ENCODE measurements around the gene GLRA1. TPM values are rescaled to one million over a fixed set of nuclear protein-coding genes. Genes with fewer than 3 reads are reported as not detected.
"Not testable (repeated sequence)": the region's sequence is repeated elsewhere in the genome, so short reads cannot be mapped to it uniquely, and the experiment has no call there.

GLRA1 gene
- total RNA-seq, 1 donor from 2014 or later: 0.39 TPM

GRCh38 chr5:151896031-151896691 is 28.5 kb downstream of the GLRA1 start:
- Mint-ChIP-seq H3K27me3 (peaks cover 4% of the 10 kb centered on the region), H3K27ac (peak overlapping the region; percentile 48), H3K9me3 (no peaks in the 10 kb centered on the region), H3K4me3 (peak overlapping the region; percentile 1), H3K4me1 (ENCODE audit: unreplicated experiment) (peaks cover 11% of the 10 kb centered on the region), H3K36me3 (no peaks in the 10 kb centered on the region)
- DNase-seq (ENCODE audit: extremely low spot score, unreplicated experiment): no peak
- TF ChIP-seq, protein P1, sequence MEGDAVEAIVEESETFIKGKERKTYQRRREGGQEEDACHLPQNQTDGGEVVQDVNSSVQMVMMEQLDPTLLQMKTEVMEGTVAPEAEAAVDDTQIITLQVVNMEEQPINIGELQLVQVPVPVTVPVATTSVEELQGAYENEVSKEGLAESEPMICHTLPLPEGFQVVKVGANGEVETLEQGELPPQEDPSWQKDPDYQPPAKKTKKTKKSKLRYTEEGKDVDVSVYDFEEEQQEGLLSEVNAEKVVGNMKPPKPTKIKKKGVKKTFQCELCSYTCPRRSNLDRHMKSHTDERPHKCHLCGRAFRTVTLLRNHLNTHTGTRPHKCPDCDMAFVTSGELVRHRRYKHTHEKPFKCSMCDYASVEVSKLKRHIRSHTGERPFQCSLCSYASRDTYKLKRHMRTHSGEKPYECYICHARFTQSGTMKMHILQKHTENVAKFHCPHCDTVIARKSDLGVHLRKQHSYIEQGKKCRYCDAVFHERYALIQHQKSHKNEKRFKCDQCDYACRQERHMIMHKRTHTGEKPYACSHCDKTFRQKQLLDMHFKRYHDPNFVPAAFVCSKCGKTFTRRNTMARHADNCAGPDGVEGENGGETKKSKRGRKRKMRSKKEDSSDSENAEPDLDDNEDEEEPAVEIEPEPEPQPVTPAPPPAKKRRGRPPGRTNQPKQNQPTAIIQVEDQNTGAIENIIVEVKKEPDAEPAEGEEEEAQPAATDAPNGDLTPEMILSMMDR (conservative IDR thresholded peaks at IDR 0.05): no peak

DNA sequence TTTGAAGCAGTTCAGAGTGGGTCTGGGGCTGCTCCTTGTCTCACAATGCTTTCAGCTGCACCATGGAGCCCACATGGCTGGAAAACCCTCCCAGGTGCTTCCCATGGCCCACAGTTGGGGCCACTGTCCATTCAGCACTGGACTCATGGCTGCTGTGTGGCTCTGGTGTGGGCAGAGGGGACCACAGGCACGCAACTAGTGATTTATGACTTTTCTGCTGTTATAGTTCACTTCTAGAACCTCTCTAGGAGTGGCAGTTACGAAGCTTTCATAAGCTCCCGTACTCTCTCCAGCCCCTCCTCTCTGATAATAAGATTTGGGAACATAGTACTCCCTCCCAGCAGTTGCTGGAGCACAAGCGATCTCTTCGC is 29.0 kb downstream of the GLRA1 start:
- no peak overlapping the region for H3K4me3 Mint-ChIP-seq
- H3K9me3 Mint-ChIP-seq: no peaks in the 10 kb centered on the region
- peaks cover 14% of the 10 kb centered on the region for H3K4me1 Mint-ChIP-seq (ENCODE audit: unreplicated experiment)
- TF ChIP-seq, protein P1 (conservative IDR thresholded peaks at IDR 0.05): no peak
- no peak for DNase-seq (ENCODE audit: extremely low spot score, unreplicated experiment)
- no peaks in the 10 kb centered on the region for H3K36me3 Mint-ChIP-seq
- peak overlapping the region; percentile 48 for H3K27ac Mint-ChIP-seq
- H3K27me3 Mint-ChIP-seq: peaks cover 4% of the 10 kb centered on the region

DNA sequence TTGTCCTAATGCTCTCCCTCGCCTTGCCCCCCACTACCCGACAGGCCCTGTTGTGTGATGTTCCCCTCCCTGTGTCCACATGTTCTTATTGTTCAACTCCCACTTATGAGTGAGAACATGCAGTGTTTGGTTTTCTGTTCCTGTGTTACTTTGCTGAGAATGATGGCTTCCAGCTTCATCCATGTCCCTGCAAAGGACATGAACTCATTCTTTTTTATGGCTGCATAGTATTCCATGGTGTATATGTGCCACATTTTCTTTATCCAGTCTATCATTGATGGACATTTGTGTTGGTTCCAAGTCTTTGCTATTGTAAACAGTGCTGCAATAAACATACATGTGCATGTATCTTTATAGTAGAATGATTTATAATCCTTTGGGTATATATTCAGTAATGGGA is 31.2 kb downstream of the GLRA1 start:
- not testable (repeated sequence) for H3K27ac Mint-ChIP-seq; H3K36me3 Mint-ChIP-seq; H3K27me3 Mint-ChIP-seq; DNase-seq (ENCODE audit: extremely low spot score, unreplicated experiment); H3K4me3 Mint-ChIP-seq; H3K9me3 Mint-ChIP-seq
- H3K4me1 Mint-ChIP-seq (ENCODE audit: unreplicated experiment): peaks cover 15% of the 10 kb centered on the region

GRCh38 chr5:151892393-151892792 is 32.3 kb downstream of the GLRA1 start:
- Mint-ChIP-seq H3K27ac (no peak overlapping the region), H3K9me3 (no peaks in the 10 kb centered on the region), H3K36me3 (no peaks in the 10 kb centered on the region), H3K4me3 (no peak overlapping the region), H3K27me3 (no peaks in the 10 kb centered on the region), H3K4me1 (ENCODE audit: unreplicated experiment) (peaks cover 15% of the 10 kb centered on the region)
- TF ChIP-seq, protein P1 (conservative IDR thresholded peaks at IDR 0.05): no peak
- DNase-seq (ENCODE audit: extremely low spot score, unreplicated experiment): no peak

DNA sequence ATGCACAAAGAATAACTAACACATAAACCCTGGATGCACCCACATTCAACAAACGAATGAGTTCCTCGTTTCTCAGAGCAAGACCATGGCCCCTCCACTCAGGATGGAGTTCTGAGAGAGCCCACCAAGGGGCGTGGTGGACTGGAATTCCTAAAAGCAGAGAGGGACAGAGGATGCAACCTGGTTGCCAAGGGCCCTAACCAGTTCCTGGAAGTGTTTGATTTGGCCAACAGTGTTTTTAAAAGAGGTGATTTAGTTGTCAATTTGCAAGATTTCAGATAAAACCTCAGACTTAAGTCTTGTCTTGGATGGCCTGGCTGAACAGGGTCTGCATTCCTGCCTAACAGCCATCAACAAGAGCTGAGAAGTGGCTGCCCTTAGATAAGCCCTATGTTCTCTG is 34.4 kb downstream of the GLRA1 start:
- H3K27ac Mint-ChIP-seq: no peak overlapping the region
- H3K4me3 Mint-ChIP-seq: no peak overlapping the region
- H3K36me3 Mint-ChIP-seq: no peaks in the 10 kb centered on the region
- no peak for DNase-seq (ENCODE audit: extremely low spot score, unreplicated experiment)
- H3K4me1 Mint-ChIP-seq (ENCODE audit: unreplicated experiment): peaks cover 4% of the 10 kb centered on the region
- TF ChIP-seq, protein P1 (conservative IDR thresholded peaks at IDR 0.05): peak; percentile 40
- H3K27me3 Mint-ChIP-seq: no peaks in the 10 kb centered on the region
- H3K9me3 Mint-ChIP-seq: no peaks in the 10 kb centered on the region

DNA sequence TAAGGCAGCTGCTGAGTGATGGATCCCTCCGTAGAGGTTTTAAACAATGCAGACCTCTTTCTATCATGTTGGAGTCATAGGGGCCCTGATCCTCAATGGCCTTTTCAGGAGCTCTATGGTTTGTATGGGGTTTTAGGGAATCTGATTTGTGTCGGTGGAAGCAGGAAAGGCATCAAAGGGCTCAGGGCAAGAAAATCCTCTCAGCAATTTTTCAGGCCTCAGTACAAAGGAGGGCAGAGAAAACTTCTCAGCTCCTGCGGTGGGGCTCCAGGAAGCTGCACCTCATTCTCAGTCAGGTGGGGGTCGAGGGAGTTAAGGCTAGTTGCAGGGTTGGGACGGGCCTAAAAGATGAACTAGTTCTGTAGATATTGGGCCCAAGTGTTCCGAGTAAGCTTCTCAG is 35.0 kb downstream of the GLRA1 start:
- peaks cover 4% of the 10 kb centered on the region for H3K4me1 Mint-ChIP-seq (ENCODE audit: unreplicated experiment)
- DNase-seq (ENCODE audit: extremely low spot score, unreplicated experiment): no peak
- H3K36me3 Mint-ChIP-seq: no peaks in the 10 kb centered on the region
- no peaks in the 10 kb centered on the region for H3K9me3 Mint-ChIP-seq
- no peak overlapping the region for H3K27ac Mint-ChIP-seq
- no peaks in the 10 kb centered on the region for H3K27me3 Mint-ChIP-seq
- TF ChIP-seq, protein P1 (conservative IDR thresholded peaks at IDR 0.05): no peak
- H3K4me3 Mint-ChIP-seq: no peak overlapping the region

Measured in type B pancreatic cell (in vitro differentiated cells).